ENCODE data around the gene U2SURP.

The U2SURP gene

DNA sequence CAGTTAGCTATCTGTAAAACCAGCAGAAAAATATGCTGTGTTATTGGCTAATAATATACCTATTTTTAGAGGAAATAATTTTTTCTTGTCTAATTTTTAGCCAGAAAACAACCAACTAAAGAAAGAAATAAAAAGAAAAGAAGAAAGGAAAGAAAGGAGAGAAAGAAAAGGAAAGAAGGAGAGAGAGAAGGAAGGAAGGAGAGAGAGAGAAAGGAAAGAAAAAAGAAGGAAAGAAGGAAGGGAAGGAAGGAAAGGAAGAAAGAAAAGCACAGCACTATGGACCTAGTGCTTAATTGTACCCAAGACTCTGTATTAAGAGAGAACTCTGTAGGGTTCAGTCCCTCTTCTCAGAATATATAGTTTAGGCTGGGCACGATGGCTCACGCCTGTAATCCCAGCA, 34.6 kb upstream of the U2SURP start:
- H3K27ac ChIP-seq = no peak overlapping the region
- H2AFZ ChIP-seq (ENCODE audit: low read depth) = no peak overlapping the region
- H3K36me3 ChIP-seq (ENCODE audit: insufficient read depth) = no peaks in the 10 kb centered on the region
- no peaks in the 10 kb centered on the region for H4K20me1 ChIP-seq (ENCODE audit: insufficient read depth)
- H3K4me2 ChIP-seq = no peak overlapping the region
- no peaks in the 10 kb centered on the region for H3K4me1 ChIP-seq (ENCODE audit: low read depth, poor library complexity, severe bottlenecking)
- no peak overlapping the region for H3K9ac ChIP-seq
- TF ChIP-seq, protein P1, sequence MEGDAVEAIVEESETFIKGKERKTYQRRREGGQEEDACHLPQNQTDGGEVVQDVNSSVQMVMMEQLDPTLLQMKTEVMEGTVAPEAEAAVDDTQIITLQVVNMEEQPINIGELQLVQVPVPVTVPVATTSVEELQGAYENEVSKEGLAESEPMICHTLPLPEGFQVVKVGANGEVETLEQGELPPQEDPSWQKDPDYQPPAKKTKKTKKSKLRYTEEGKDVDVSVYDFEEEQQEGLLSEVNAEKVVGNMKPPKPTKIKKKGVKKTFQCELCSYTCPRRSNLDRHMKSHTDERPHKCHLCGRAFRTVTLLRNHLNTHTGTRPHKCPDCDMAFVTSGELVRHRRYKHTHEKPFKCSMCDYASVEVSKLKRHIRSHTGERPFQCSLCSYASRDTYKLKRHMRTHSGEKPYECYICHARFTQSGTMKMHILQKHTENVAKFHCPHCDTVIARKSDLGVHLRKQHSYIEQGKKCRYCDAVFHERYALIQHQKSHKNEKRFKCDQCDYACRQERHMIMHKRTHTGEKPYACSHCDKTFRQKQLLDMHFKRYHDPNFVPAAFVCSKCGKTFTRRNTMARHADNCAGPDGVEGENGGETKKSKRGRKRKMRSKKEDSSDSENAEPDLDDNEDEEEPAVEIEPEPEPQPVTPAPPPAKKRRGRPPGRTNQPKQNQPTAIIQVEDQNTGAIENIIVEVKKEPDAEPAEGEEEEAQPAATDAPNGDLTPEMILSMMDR (conservative IDR thresholded peaks at IDR 0.05; ENCODE audit: low read depth, low read length) = no peak
- no peaks in the 10 kb centered on the region for H3K79me2 ChIP-seq (ENCODE audit: insufficient read depth, low read depth)
- H3K4me3 ChIP-seq (IDR thresholded peaks at IDR 0.05; ENCODE audit: insufficient read depth, low read depth, low read length) = no peak overlapping the region
- no peaks in the 10 kb centered on the region for H3K27me3 ChIP-seq (ENCODE audit: insufficient read depth, low read depth)

DNA sequence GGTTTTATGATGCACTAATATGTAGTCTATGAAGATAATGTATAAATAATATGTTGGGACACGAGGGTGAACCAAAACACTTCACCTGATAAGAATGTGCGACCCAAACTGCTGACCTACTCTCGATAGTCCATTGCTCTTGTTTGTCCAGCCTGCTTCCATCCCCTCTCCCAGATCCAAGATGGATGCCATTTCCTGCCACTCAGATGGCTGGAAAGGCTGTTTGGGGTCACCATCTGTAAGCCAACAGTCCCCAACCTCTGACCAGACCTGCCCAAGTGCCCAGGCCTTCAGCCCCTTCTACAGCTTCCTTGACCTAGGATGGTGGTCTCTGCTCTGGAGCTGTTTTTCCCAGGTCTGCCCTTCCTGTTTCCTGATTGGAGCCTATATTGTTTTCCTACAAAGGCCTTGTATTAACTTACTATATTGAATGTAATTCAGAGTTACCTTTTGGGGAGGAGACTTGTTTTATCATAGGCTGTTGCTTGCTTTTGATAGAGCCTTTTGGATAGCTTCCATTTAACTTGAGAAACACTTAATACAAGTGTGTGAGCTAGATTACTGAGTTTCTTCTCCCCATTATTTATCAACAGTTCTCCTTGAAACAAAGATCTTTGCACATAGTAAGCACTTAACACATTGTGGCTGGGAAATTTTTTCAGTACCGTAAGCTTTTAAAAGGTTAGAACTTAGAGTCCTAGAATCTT, 32.9 kb upstream of the U2SURP start:
- H3K4me2 ChIP-seq = no peak overlapping the region
- H4K20me1 ChIP-seq (ENCODE audit: insufficient read depth) = no peaks in the 10 kb centered on the region
- no peaks in the 10 kb centered on the region for H3K4me1 ChIP-seq (ENCODE audit: low read depth, poor library complexity, severe bottlenecking)
- H3K9ac ChIP-seq = no peak overlapping the region
- TF ChIP-seq, protein P1 (conservative IDR thresholded peaks at IDR 0.05; ENCODE audit: low read depth, low read length) = no peak
- no peak overlapping the region for H2AFZ ChIP-seq (ENCODE audit: low read depth)
- no peak overlapping the region for H3K27ac ChIP-seq
- H3K27me3 ChIP-seq (ENCODE audit: insufficient read depth, low read depth) = no peaks in the 10 kb centered on the region
- H3K36me3 ChIP-seq (ENCODE audit: insufficient read depth) = no peaks in the 10 kb centered on the region
- H3K79me2 ChIP-seq (ENCODE audit: insufficient read depth, low read depth) = no peaks in the 10 kb centered on the region
- no peak overlapping the region for H3K4me3 ChIP-seq (IDR thresholded peaks at IDR 0.05; ENCODE audit: insufficient read depth, low read depth, low read length)

- H3K27me3 ChIP-seq (ENCODE audit: insufficient read depth, low read depth) = no peaks in the 10 kb centered on the region
- TF ChIP-seq, protein P1 (conservative IDR thresholded peaks at IDR 0.05; ENCODE audit: low read depth, low read length) = no peak
- no peaks in the 10 kb centered on the region for H3K79me2 ChIP-seq (ENCODE audit: insufficient read depth, low read depth)
- H3K4me3 ChIP-seq (IDR thresholded peaks at IDR 0.05; ENCODE audit: insufficient read depth, low read depth, low read length) = no peak overlapping the region
- no peak overlapping the region for H3K9ac ChIP-seq
- no peaks in the 10 kb centered on the region for H3K4me1 ChIP-seq (ENCODE audit: low read depth, poor library complexity, severe bottlenecking)
- H3K36me3 ChIP-seq (ENCODE audit: insufficient read depth) = no peaks in the 10 kb centered on the region
- no peak overlapping the region for H3K27ac ChIP-seq
- no peaks in the 10 kb centered on the region for H4K20me1 ChIP-seq (ENCODE audit: insufficient read depth)
- H3K4me2 ChIP-seq = no peak overlapping the region
- no peak overlapping the region for H2AFZ ChIP-seq (ENCODE audit: low read depth)
Observed at GRCh38 chr3:142971431-142971830, 29.9 kb upstream of the U2SURP start.

- no peaks in the 10 kb centered on the region for H4K20me1 ChIP-seq (ENCODE audit: insufficient read depth)
- no peak overlapping the region for H3K4me2 ChIP-seq
- H2AFZ ChIP-seq (ENCODE audit: low read depth) = no peak overlapping the region
- H3K4me3 ChIP-seq (IDR thresholded peaks at IDR 0.05; ENCODE audit: insufficient read depth, low read depth, low read length) = no peak overlapping the region
- H3K36me3 ChIP-seq (ENCODE audit: insufficient read depth) = no peaks in the 10 kb centered on the region
- H3K9ac ChIP-seq = no peak overlapping the region
- no peak overlapping the region for H3K27ac ChIP-seq
- H3K4me1 ChIP-seq (ENCODE audit: low read depth, poor library complexity, severe bottlenecking) = no peaks in the 10 kb centered on the region
- TF ChIP-seq, protein P1 (conservative IDR thresholded peaks at IDR 0.05; ENCODE audit: low read depth, low read length) = no peak
- H3K79me2 ChIP-seq (ENCODE audit: insufficient read depth, low read depth) = no peaks in the 10 kb centered on the region
- H3K27me3 ChIP-seq (ENCODE audit: insufficient read depth, low read depth) = no peaks in the 10 kb centered on the region
Observed at GRCh38 chr3:142972092-142972753, 29.1 kb upstream of the U2SURP start.
